Testis (tissue), 3 donors: ENCODE measurements around the gene SON. TPM values are rescaled to one million over a fixed set of nuclear protein-coding genes. Genes with fewer than 3 reads are reported as not detected.

ENCODE experiments used
- DNase-seq: peaks from one replicate; pipeline ENCODE4 v3.0.0-alpha.2; 2019
- H3K27ac ChIP-seq, 2 donors: fragments of 200-600 bp; sonication (generic); one replicate each; pipeline ENCODE4 v1.5.1; 2019
- H3K27me3 ChIP-seq: fragments of 200-600 bp; sonication (generic); one replicate; pipeline ENCODE4 v1.5.1; 2019
- H3K36me3 ChIP-seq: fragments of 200-600 bp; sonication (generic); one replicate; pipeline ENCODE4 v1.5.1; 2017; ENCODE audit warnings: low read depth; ENCODE audit errors: missing control alignments
- H3K4me1 ChIP-seq: fragments of 200-600 bp; sonication (generic); one replicate; pipeline ENCODE4 v1.5.1; 2019
- H3K4me3 ChIP-seq, 2 donors: fragments of 200-600 bp; sonication (generic); one replicate each; pipeline ENCODE4 v1.5.1; 2017 to 2019
- H3K9me3 ChIP-seq: fragments of 200-600 bp; sonication (generic); one replicate; pipeline ENCODE4 v1.5.1; 2017
- POLR2A ChIP-seq: fragments of 450-650 bp; IDR thresholded peaks from one replicate; pipeline ENCODE4 v1.6.1; 2017; ENCODE audit warnings: antibody characterized with exemption, mild to moderate bottlenecking, moderate library complexity
- WGBS, 2 donors: methylation state at CpG; one replicate each; pipeline ENCODE4 v1.1.5; 2018; 5-methylcytosine and 5-hydroxymethylcytosine counted together
- intact Hi-C: fragments of 100-400 bp; cut with DNase I; formaldehyde crosslinking; loops from one replicate; pipeline ENCODE4 v1.15.1; 2023; ENCODE audit warnings: low total_unique reads
- polyA plus RNA-seq: library from polyadenylated mRNA; stranded (reverse); fragments of 350-450 nt; fragmentation: Illumina TruSeq; extraction: RNeasy Lipid Tissue Mini Kit (QIAGEN cat#74804); gene quantifications from one replicate; pipeline ENCODE4 v1.2.3, GENCODE V29; 2014; ENCODE audit warnings: low read depth, low replicate concordance; ENCODE audit not compliant: insufficient read depth
- total RNA-seq, 2 donors: library from RNA; depleted of rRNA; stranded (reverse); fragments of >200 nt; gene quantifications; one replicate each; pipeline ENCODE4 v1.2.3, GENCODE V29; 2016
- TF ChIP-seq, protein P1 (sequence below), 3 experiments: fragments of 450-650 bp in 2 of 3; fragments of 200-600 bp in 1 of 3; sonication (generic) in 1 of 3; IDR thresholded peaks; one replicate each; pipeline ENCODE4 v1.5.1; 2016 to 2019; ENCODE audit warnings: antibody characterized with exemption in 3 of 3, mild to moderate bottlenecking in 2 of 3, moderate library complexity in 1 of 3

The SON gene
- total and polyA plus RNA-seq, 3 donors from 2014 or later, result 186 to 377 (median 310) TPM

- DNase-seq, result no peak
- Histone ChIP-seq H3K9me3 (no peaks in the 10 kb centered on the region), H3K27me3 (no peaks in the 10 kb centered on the region), H3K36me3 (no peaks in the 10 kb centered on the region), H3K4me1 (peaks cover 6% of the 10 kb centered on the region), H3K4me3 (no peak overlapping the region), H3K27ac (no peak overlapping the region)
- TF ChIP-seq POLR2A, result no peak
- TF ChIP-seq, protein P1, sequence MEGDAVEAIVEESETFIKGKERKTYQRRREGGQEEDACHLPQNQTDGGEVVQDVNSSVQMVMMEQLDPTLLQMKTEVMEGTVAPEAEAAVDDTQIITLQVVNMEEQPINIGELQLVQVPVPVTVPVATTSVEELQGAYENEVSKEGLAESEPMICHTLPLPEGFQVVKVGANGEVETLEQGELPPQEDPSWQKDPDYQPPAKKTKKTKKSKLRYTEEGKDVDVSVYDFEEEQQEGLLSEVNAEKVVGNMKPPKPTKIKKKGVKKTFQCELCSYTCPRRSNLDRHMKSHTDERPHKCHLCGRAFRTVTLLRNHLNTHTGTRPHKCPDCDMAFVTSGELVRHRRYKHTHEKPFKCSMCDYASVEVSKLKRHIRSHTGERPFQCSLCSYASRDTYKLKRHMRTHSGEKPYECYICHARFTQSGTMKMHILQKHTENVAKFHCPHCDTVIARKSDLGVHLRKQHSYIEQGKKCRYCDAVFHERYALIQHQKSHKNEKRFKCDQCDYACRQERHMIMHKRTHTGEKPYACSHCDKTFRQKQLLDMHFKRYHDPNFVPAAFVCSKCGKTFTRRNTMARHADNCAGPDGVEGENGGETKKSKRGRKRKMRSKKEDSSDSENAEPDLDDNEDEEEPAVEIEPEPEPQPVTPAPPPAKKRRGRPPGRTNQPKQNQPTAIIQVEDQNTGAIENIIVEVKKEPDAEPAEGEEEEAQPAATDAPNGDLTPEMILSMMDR (IDR thresholded peaks at IDR 0.05), result no peak
- WGBS, 2 donors, result 87 to 92% methylated on average over 2 of the region's 2 CpGs
- intact Hi-C loops, result no loop called here
Measured at GRCh38 chr21:33537212-33537611, 5.6 kb upstream of the SON start.

- Histone ChIP-seq H3K27me3 (no peaks in the 10 kb centered on the region), H3K36me3 (no peaks in the 10 kb centered on the region), H3K4me3 (no peak overlapping the region), H3K9me3 (no peaks in the 10 kb centered on the region), H3K4me1 (peaks cover 6% of the 10 kb centered on the region), H3K27ac (no peak overlapping the region)
- WGBS, 2 donors, result 77 to 82% methylated on average over 4 of the region's 4 CpGs
- DNase-seq, result no peak
- intact Hi-C loops, result no loop called here
- no peak for TF ChIP-seq POLR2A
- TF ChIP-seq, protein P1 (IDR thresholded peaks at IDR 0.05), result no peak
Measured at GRCh38 chr21:33539616-33540015, 3.2 kb upstream of the SON start.

DNA sequence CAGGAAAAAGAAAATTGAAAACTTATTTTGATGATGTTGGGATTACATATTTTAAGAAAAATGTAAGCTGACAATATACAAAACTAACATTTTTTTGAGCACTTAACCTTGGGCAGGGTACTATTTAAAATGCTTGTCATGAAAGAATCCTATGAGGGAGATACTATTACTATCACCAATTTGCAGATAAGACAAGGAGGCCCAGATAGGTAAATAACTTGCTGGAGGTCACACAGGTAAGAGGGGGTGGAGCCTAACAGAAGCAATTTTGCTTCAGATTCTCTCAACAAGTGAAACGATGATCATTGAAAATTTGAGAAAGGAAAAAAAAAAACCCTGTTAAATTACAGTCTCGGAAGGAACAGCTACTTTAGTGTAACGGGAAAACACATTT, 2.1 kb upstream of the SON start:
- Histone ChIP-seq H3K36me3 (no peaks in the 10 kb centered on the region), H3K27me3 (no peaks in the 10 kb centered on the region), H3K4me1 (peaks cover 6% of the 10 kb centered on the region), H3K4me3 (peak overlapping the region; percentile 81 to 93), H3K27ac (peak overlapping the region; percentile 97 to 99), H3K9me3 (no peaks in the 10 kb centered on the region)
- no peak for TF ChIP-seq POLR2A
- TF ChIP-seq, protein P1 (IDR thresholded peaks at IDR 0.05), result no peak
- intact Hi-C loops, result no loop called here
- no peak for DNase-seq
- WGBS, 2 donors, result 57 to 59% methylated on average over 3 of the region's 3 CpGs

- peak overlapping the region; percentile 81 to 93 for H3K4me3 ChIP-seq
- no peak for DNase-seq
- H3K27ac ChIP-seq, result peak overlapping the region; percentile 97 to 99
- peaks cover 6% of the 10 kb centered on the region for H3K4me1 ChIP-seq
- TF ChIP-seq POLR2A, result no peak
- TF ChIP-seq, protein P1 (IDR thresholded peaks at IDR 0.05), result no peak
- no peaks in the 10 kb centered on the region for H3K27me3 ChIP-seq
- intact Hi-C loops, result no loop called here
- WGBS, 2 donors, result 39 to 40% methylated on average over 19 of the region's 19 CpGs
- H3K36me3 ChIP-seq, result no peaks in the 10 kb centered on the region
- H3K9me3 ChIP-seq, result no peaks in the 10 kb centered on the region
Measured at GRCh38 chr21:33541105-33541711, 1.6 kb upstream of the SON start.
